OCI-LY3 (cell line): Measurements from ENCODE around the gene DDAH2.

ENCODE experiments used
- EZH2phosphoT487 ChIP-seq: fragments of 200-600 bp; shearing (Covaris generic); IDR thresholded peaks from 2 replicates; pipeline ENCODE4 v1.6.1; 2018; ENCODE audit warnings: antibody characterized with exemption, mixed run types, low read depth
- TF ChIP-seq, protein P1 (sequence below): fragments of 200-600, 300-600 bp; sonication (generic); IDR thresholded peaks from 2 replicates; pipeline ENCODE4 v1.5.1; 2014; ENCODE audit warnings: antibody characterized with exemption, low read length, low read depth

DNA sequence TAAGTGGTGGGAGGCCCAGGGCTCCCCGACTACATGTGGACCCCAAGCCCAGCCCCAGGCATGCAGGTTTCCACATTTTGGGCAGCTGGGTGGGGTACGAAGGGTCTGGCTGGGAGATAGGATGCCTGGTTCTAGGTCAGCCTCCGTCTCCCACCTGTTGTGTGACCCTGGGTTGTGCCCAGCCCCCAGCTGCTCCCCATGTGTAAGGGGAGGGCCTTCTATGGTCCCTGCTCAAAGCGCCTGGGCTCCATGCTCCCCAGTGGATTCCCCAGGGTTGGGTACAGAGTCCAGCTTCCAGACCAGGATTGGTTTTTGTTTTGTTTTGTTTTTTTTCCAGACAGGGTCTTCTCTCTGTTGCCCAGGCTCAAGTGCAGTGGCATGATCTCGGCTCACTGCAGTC is 49.1 kb upstream of the DDAH2 start:
- TF ChIP-seq, protein P1, sequence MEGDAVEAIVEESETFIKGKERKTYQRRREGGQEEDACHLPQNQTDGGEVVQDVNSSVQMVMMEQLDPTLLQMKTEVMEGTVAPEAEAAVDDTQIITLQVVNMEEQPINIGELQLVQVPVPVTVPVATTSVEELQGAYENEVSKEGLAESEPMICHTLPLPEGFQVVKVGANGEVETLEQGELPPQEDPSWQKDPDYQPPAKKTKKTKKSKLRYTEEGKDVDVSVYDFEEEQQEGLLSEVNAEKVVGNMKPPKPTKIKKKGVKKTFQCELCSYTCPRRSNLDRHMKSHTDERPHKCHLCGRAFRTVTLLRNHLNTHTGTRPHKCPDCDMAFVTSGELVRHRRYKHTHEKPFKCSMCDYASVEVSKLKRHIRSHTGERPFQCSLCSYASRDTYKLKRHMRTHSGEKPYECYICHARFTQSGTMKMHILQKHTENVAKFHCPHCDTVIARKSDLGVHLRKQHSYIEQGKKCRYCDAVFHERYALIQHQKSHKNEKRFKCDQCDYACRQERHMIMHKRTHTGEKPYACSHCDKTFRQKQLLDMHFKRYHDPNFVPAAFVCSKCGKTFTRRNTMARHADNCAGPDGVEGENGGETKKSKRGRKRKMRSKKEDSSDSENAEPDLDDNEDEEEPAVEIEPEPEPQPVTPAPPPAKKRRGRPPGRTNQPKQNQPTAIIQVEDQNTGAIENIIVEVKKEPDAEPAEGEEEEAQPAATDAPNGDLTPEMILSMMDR = no peak
- no peak for TF ChIP-seq EZH2phosphoT487
